ENCODE results near the gene PER2.
"Not testable (repeated sequence)": the region's sequence is repeated elsewhere in the genome, so short reads cannot be mapped to it uniquely, and the experiment has no call there.

Gene PER2

DNA sequence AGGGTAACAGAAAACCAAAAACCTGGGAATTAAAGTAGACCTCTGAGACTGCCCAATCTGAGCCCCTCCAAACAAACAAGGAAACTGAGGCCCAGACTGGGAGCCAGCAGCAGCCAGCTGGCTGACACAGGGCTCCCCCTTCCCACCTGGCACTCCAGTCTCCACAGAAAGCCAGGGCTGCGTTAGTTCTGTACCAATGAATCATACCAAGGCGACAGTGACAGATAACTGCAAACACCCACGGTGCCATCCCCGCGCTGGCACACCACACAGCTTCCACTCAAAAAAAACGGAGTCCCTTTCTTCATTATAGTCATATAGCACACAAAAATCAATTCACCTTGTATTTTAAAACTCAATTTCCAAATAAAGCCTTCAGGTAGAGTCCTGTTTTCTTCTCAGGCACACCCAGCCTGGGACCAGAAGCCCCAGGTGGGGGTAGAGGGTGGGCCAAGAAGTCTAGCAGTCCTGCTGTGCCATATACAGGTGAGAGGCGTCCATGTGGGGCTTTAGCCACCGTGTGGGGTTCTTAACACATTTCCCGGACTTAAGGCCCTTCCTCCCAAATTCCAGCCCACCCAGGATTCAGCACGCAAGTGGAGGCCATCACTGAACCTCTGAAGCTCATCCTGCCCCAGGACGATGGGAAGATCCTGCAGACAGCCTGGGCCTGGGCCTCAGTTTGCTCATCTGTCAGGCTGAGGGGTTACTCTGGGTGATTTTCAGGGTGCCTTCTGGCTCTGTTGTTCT lies 1.2 kb downstream of the PER2 start:
- peak in 1 of 2 donors; percentile 9 for DNase-seq (ENCODE audit: low read depth in 2 of 2)

DNA sequence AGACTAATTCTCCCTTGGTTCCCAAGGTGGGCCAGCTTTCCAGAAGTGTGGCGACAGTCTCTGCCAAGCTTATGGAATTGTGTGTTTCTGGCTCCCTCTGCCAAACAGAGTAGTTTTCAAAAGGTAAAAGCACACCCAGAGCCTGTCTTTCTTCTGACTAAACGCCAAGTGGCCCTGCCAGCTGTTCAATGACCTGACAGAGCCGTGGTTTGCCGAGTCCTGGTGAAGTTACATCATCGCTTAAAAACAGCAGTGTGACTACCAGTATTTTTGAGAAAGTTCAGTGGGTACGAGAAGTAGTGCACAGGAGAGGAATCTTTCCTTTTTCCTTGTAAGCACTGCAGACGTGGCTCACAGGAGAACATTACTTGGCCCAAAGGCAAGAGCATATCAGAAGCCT lies 1.9 kb downstream of the PER2 start:
- no peak for DNase-seq (ENCODE audit: low read depth in 2 of 2)

DNA sequence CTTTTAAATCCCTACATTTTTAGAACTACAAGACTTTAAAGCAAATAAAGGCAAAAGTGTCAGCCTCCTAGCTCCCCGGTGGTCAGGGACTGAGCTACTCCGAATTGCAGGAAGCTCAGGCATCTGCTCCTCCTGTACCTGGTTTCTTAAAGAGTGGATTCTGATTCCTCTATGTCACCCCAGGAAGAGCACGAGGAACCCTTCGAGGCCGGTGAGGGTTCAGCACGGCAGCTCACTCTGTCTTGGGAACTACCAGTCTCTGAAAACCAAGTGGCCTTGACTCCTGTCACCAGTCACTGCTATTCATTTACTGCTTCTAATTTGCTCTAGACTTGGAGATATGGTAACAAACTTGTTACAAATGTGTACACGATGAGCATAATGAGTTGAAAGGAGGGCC lies 2.3 kb downstream of the PER2 start:
- no peak for DNase-seq (ENCODE audit: low read depth in 2 of 2)

DNA sequence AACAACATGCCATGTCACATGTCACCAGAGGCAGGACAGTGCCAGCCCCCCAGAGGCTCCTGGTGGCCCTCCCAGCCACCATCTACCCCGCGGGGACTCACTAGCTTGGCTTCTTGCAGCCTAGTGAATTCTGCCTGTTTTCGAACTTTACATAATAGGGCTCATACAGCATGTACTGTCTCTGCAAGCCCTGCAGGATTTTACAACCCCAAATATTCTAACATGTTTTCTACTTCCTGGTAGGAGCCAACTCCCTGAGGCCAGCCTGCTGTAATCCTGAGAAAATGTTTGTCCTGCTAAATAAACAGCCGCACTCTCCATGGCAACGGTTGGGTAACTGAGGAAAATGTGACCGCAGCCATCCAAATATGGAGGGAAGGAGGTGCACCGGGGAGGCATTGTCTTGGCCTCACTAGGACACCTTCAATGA lies 2.7 kb downstream of the PER2 start:
- DNase-seq (ENCODE audit: low read depth in 2 of 2) = no peak

DNA sequence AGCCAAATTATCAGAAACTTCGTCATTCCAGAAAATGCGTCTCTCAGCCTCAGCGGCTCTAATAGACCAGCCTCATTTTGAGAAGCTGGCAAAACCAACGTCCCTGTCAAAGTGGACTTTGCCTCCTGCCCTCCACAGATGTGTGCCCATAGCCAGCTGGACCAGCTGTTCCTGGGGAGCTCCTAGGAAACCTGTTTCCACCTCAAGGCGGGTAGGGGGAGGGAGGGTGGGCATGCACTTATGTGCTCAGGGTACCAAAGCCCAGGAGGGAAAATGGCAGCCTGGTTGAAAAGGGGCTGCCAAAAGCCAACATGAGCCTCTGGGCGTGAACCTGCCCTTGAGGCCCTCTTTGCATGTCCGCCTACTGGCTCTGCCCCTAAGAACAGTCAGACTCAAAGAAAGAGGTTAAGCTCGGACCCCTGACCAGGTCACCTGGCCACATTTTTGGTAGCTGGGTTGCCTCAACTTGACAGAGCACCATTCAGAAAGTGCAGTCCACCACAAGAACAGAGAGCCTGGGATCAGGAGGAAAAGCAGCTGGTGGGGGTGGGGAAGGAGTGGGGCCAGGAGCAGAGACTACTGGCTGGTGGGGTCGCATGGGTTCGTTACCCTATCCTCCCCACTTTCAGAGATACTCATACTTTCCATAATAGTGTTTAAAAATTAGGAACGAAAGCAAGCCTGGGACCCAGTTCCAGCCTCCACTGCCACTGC lies 3.5 kb downstream of the PER2 start:
- DNase-seq (ENCODE audit: low read depth in 2 of 2) = no peak

DNA sequence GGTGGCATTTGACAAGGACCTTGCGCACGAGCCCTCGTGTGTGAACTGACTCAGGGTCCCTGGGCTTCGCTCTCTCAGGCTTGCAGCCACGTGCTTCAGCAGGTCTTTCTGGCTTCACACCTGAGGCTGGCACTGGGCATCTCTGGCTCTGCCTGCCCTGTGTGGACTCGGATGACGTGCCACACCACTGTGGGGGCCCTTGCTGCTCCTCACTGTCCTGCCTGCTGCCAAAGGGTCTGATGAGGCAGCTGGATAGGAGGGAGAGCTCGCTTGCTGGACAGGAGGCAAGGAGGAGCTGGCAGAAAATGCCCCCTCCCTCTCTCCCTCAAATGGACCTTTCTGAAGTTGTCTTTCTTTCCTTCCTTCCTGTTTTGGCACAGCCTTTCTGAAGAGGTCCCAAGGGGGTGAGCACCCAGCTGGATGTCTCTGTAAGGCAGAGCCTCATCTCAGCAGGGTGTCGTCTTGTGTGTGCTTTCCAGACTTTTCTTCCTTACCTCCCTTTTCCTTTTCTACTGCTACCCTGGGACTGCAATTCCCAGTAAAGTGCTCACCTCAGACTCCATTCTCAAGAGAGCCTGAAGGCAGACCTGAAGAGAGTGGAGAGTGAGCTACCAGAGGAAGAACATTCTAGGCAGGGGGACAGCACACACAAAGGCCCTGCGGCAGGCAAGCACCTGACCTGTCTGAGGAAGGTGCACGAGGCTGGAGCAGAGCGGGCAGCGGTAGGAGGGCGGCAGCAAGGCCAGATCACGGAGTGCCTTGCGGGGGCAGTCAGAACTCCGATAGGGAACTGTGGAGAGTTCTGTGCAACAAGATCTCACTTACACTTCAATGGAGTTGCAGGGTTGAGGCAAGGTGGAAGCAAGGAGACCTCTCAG lies 5.3 kb downstream of the PER2 start:
- no peak for DNase-seq (ENCODE audit: low read depth in 2 of 2)

DNA sequence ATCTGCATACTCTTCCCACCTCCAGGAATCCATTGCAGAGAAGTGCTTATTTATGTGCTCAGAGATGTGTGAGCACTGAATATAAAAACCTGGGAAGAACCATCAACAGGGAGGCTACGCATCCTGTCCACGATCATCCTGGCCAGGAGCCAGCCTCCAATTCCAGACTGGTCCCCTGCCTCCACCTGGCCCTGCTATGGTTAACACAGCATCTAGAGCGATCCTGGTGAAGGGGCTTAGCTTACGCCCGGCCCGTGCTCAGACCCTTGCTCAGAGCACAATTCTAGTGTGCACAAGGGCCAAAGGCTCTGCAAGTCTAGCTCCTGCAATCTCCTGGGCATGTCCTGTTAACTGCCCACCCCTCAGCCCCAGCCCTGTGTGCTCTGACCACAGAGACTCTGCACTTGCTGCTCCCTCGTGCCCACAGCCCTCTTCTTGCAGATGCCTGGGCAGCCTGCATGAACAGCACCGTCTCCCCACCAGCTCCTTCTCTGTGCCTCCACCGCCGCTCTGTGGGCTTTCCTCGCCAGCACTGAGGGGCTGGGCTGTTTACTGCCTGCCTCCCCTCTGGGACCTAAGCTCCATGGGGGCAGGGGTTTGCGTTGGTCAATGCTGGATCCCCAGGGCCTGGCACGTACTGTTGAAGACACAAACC lies 6.5 kb downstream of the PER2 start:
- no peak for DNase-seq (ENCODE audit: low read depth in 2 of 2)

DNA sequence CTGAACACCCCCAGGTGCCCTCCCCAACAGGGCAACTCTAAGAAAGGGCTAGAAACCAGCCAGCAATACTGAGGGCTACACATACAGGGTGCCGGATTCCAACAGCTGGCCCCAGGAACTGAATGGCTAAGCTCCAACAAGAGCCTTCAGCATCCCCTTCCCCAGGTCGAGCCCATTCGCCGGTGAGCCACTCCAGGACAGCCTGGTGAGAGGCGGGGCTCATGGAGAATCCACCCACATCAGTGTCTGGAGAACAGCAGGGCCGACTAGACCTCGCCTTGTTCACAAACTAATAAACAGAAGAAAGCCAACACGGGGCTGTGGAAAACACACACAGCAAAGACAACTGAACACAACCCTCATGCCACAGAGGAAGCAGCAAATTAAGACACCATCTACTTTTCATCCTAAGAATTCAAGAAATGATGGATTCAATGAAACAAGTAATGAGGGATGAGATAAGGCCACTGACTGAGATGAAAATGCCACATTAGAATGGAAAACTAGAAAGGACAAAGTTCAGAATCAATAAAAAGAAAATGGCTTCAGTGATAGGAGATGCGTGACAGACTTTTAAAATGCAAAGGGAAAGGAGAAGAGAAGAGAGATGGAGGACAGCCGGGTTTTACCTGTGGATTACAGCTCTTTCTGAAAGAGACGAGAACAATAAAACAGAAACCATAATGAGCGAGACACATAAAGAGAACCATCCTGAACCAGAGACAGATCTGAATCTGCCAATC lies 8.2 kb downstream of the PER2 start:
- DNase-seq (ENCODE audit: low read depth in 2 of 2) = no peak

DNA sequence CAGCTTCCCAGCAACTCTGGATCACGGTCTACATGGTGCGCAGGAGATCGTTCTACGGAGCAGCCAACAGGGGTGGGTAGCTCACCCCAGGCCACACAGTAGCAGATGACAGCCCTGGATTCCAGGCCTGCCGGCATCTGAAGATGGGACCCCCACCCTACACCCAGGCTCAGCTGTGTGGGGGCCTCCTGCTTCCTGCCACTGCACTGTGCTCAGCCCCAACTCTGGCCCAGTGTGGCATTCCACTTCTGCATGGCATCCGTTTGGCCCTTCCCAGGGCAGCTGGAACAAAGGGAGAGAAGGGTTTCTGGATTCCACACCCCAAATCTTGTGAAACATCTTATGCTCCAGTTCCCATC lies 9.1 kb downstream of the PER2 start:
- no peak for DNase-seq (ENCODE audit: low read depth in 2 of 2)

DNA sequence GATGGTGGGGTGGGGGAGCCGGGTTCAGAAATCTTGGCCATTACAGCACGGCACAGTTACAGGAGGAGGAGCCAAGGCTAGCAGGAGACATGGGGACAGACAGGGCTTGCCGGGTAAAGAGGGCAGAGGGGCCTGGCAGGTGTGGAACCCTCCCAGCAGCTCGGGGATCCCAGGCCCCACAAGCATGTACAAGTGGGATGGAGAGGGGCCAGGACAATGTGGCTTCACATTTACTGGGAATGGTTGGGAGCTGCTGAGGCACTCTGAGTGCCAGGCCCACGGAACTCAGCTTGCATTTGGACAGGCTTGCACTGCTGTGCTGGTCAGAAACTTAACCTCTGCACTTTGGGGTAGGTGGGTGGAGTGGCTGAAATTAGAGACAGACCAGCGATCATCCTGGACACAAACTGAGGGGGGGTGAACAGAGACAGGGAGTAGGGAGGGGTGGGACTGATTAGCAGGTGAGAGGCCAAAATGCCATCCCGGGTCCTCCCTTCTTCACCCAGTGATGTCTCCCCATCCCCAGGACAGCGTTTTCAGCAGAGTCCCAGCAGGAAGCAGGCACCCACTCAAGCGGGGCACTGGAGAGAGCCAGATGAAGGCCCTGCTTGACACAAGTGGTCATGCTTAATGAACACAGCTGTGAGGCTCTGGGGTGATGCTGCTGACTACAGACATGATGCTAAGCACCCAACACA lies 9.6 kb downstream of the PER2 start:
- no peak for DNase-seq (ENCODE audit: low read depth in 2 of 2)

DNA sequence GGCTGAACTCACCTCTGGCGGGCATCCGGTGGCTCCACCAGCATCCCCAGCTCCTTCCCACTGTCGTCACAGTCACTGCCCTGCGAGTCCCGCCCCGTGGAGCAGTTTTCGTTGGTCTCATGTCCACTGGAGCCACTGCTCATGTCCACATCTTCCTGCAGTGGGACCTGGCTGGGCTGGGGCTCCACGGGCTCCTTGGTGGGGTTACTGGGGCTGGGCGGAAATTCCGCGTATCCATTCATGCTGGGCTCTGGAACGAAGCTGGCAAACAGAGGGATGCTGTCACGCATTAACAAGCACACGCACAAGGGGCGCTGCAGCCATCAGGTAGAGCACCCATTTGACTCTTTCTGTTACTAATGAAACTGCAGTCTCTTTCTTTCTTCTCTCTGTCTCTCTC lies 10.7 kb downstream of the PER2 start:
- DNase-seq (ENCODE audit: low read depth in 2 of 2) = no peak

DNA sequence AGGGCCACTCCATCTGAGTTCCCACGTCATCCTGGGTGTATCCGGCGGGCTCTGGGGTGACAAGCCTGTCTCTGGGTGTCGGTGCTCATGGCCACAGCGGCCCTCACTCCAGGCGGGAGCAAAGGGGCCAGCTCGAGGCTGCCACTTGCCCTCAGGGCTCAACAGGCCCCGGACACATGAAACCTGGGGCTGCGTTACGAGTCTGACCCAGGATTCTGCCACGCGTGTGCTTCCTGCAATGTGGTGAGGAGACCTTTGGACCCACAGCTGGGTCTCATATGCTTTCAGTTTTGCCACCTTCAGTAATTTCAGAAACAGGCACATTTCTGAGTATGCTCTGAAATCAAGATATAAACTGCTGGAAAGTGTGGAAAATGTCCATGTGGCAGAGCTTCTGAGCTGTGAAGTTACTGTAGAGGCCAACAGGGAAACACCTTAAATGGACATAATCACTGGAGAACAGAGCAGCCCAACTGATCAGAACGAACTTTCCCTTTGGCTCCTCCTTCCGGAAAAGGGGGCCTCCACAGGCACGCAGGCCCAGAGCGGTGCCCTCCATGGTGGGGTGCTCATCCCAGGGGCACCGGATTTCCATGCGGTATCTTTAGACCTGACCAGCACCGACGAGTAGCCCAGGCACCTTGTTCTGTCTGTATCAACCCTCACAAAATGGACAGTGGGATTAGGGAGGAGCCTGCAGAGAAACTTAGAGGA lies 14.1 kb downstream of the PER2 start:
- no peak for DNase-seq (ENCODE audit: low read depth in 2 of 2)

DNA sequence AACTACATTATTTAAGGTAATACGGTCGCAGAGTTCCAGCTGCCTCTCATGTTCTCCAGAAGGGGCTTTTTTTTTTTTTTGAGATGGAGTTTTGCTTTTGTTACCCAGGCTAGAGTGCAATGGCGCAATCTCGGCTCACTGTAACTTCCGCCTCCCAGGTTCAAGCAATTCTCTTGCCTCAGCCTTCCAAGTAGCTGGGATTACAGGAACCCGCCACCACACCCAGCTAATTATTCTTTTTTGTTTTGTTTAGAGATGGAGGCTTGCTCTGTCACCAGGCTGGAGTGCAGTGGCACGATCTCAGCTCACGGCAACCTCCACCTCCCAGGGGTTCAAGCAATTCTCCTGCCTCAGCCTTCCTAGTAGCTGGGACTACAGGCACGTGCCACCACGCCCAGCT lies 15.0 kb downstream of the PER2 start:
- not testable (repeated sequence) for DNase-seq (ENCODE audit: low read depth in 2 of 2)

DNA sequence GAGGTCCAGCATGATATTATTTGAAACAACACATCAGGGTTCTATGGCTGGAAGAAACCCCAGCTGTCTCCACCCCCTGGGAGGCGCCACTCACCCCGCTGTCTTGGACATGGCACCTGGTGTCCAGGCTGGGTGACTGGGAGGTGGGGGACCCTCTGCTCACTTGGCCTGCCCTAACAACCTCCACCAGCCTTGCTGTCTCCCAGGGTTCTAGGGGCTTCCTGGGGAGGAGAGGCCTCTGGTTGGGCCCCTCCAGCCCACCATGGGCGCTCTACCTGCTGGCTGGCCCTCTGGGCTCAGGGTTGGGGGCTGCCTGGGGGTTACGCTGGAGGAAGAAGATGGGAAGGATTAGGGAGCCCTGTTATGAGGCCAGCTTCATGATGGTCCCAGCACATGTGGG lies 16.3 kb downstream of the PER2 start:
- no peak for DNase-seq (ENCODE audit: low read depth in 2 of 2)

DNA sequence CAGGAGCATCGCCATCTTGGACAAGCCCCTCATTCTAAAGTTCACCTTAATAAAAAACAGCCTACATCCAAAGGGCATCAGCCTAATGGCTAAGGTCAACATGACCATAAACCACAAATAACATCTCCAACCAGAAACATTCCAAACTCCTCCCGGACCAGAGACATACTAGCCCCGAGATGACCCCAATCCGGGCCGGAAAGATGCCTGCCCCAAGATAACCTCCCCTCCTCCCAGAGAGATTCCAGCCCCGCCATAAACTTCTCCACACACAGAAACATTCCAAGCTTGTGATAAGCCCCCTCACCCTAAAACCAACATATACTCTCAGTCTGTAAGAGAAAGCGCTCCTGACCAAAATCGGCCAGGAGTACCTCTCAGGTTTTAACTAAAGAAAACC lies 16.7 kb downstream of the PER2 start:
- not testable (repeated sequence) for DNase-seq (ENCODE audit: low read depth in 2 of 2)

DNA sequence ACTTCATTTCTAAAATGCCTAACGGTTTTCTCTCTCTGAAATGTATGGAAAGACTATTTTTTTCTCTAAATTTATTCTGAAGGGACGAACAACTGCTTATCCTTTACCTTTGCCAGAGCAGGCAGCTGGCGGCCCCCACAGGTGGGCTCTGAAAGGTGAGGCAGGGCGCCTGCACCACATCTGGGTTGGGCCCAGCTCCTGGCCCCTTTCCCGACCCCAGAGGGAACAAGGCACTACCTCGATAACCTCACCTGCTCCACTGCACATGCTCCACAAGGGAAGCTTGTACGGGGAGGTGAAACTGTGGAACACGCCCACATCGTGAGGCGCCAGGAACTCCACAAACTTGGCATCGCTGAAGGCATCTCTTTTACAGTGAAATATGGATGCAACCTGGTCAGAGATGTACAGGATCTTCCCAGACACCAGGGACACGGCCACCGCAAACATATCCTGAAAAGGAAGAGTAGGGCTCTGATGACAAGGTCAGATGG lies 17.3 kb downstream of the PER2 start:
- DNase-seq (ENCODE audit: low read depth in 2 of 2) = no peak

DNA sequence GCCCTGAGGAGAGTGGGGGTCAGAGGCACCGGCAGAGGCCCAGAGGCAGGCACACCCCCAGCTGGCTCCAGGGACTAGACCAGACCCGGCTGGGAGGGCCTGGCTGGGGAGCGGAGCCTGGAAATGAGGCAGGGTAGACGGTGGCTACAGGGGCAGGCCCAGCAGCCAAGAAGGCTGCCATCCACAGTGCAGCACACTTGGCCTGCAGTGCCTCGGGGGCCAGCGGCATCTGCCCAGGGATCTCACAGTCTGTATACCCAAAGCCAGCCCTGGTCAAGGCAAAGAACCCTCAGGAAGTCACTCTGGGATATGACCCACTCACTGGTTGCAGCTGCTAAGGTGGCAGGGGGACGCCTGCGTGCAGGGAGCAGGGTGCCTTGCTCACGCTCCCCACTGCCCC lies 17.8 kb downstream of the PER2 start:
- no peak for DNase-seq (ENCODE audit: low read depth in 2 of 2)

DNA sequence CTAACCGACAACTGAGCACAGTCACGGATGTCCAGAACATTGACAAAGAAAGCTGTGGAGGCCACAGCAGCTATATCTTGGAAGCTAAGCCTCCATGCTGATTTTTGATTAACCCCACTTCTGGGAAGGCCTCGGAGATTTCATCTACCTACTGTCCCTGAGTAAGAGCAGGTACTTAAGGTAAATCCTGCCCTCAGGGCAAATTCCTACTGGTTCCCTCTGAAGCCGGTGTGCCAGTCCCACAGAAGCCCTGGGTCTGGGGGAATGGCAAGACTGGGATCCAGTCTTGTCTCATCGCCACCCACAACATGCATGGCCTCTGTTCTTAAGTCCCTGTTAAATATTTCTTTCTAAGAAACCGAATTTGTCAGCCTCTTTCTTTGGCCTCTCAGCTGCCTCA lies 18.7 kb downstream of the PER2 start:
- DNase-seq (ENCODE audit: low read depth in 2 of 2) = no peak

DNA sequence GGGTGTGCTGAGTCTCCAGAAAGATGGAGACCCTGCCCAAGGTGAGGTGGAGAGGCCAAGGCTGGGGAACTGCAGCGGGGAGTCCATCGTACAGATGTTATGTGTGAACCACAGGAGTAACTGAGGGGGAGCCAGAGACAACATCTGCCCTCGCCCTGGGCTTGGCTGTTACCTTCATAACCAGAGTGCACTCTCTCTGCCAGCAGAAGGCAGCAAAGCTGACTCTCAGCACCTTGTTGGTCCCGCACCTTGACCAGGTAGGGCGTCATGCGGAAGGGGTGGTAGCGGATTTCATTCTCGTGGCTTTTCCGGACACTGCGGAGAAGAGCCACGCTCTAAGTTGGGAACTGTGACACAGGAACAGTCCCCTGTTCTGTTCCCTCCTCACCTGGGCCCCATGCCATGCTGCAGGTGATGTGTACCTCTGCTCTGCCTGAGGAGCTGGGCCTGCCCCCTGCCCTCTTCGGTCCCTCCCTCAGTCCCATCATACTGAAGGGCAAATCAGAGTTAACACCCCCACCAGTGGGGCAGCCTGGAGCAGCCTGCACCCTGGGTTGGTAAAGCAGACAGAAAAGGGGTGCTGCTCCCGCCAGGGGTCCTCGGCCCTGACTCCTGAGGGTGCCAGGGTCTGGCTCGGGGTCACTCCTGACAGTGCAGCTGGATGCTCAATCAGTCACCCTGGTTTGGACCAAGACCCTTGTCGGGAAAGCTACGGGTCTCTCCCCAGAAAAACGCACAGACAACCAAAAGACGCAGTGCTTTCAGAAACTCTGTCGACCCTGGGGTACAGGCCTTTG lies 20.3 kb downstream of the PER2 start:
- DNase-seq (ENCODE audit: low read depth in 2 of 2) = no peak

Data from activated CD8-positive, alpha-beta memory T cell treated with anti-CD3 and anti-CD28 coated beads for 4 hours (primary cell).